ENCODE measurements around the gene UNC5C. TPM values are rescaled to one million over a fixed set of nuclear protein-coding genes. Genes with fewer than 3 reads are reported as not detected.
"Not testable (repeated sequence)": the region's sequence is repeated elsewhere in the genome, so short reads cannot be mapped to it uniquely, and the experiment has no call there.

Gene UNC5C
- total RNA-seq, 1 donor from 2014 or later = 14.3 TPM

DNA sequence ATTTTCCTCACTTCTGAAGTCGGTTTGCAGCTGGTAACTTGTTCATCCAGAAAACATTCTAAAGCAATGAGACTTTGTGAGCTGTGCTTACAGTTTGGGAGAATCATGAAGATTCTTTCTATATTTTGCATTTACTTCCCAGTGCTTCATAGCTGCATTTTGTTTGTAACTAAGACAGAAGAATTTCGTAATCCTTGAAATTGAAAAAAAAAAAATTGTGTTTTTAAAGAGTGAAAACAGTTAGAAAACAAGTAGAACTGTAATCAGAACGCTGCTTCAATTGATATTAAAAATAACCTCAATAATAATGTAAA lies 392.4 kb downstream of the UNC5C start:
- no peak for DNase-seq (ENCODE audit: low spot score in 2 of 2)

DNA sequence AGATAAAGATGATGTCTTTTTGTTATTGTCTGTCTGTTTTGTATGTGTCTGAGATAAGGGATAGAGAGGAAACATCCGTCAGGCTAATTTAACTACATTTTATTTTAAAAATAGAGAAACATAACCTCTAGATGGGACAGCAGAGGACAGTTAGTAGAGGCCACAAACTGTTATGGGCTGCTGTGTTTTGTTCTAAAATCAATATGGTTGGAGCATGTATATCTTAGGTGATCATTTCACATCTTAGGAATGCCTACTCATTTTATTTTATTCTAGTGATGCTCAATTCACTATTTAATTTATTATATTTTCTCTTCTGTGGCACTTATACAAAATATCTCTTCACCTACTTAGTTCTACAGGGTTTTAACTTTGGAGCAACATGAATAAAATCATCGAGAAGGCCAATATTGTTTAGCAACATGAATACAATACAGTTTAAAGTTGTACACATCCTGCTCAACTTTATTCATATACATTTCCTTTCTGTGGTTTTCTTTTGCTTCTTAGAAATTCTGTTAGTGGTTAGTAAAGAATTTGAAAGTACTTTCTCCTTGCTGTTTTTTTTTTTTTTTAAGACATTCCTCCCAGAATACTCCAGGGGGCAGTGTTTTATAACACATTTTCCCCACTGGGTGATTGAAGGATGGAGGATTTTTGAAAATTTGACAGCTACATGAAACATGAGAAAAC lies 392.9 kb downstream of the UNC5C start:
- DNase-seq (ENCODE audit: low spot score in 2 of 2) (no peak), FAIRE-seq (peak; percentile 92)

More for the DNA sequence above, 392.4 kb downstream of the UNC5C start:
- FAIRE-seq = no peak

DNA sequence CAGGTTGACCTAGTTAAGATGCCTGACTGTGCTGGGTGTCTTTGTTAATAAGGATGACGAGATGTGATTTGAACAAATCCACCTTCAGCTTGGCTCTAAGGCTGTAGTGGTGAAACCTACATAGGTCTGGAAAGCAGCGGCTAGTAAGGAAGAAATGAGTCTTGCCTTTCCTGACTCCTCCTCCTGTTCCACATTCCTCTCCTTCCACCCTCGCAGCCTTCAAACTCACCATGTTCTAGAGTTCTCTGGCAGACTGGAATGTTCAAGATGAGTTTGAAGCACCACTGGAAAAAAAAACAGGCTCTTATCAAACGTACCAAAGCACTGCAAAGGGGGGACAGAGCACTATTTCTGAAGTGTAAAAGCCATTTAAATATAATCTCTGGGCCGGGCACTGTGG lies 395.6 kb downstream of the UNC5C start:
- FAIRE-seq (no peak), DNase-seq (ENCODE audit: low spot score in 2 of 2) (no peak)

DNA sequence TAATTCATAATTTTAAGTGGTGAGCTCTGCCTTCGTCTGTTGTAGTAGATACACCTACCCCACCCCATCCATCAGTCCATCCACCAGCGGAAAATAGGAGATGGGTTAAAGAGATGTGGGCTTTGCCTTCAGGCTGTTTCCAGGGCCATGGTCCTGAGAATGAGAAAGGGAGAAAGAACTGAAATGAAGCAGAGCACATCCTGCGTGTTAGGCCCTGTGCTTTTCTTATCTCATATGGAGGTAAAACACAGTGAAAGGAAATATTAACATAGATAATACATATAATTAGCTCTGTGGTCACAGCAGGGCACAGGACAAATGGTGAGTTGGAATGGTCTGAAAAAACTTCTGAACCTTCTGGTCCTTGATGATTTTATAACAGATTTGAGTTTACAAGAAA lies 397.5 kb downstream of the UNC5C start:
- no peak for FAIRE-seq

DNA sequence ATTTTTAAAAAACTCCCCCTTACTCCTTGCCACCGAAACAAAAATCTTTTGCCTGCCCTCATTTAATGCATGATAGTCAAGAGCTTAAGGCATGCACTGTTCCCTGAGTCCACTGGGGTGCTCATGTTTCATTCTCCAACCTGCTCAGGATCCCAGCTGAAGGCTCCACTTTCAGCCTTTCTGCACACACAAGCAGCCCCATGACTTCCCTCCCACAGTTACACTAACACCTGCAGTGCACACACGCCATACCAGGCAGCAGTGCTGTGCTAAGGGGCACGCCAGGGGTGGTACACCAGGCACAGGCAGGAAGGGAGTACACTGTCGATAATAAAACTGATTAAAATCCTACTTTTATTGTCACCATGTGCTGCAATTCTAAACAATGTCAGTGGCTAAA lies 405.8 kb downstream of the UNC5C start:
- no peak for DNase-seq (ENCODE audit: low spot score in 2 of 2)
- no peak for FAIRE-seq

More for the DNA sequence above, 397.5 kb downstream of the UNC5C start:
- no peak for DNase-seq (ENCODE audit: low spot score in 2 of 2)

DNA sequence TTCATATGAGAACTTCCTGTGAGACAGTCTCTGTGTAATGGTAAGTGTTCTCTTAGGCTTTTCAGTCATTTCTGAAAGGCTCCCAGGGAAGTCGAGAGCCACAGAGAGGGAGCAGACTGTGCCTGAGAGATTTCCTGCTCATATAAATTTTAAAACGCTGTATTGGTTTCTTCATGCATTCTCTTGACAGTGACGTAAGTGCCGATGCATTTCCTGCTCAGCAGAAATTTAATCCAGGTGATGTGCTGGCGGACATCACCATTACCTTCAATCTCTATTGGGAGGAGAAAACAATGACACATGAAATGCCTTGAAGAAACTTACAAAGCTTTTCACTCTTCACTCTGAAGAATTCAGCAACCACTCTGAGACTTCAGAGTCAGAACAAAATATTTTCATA lies 407.4 kb downstream of the UNC5C start:
- FAIRE-seq = no peak

DNA sequence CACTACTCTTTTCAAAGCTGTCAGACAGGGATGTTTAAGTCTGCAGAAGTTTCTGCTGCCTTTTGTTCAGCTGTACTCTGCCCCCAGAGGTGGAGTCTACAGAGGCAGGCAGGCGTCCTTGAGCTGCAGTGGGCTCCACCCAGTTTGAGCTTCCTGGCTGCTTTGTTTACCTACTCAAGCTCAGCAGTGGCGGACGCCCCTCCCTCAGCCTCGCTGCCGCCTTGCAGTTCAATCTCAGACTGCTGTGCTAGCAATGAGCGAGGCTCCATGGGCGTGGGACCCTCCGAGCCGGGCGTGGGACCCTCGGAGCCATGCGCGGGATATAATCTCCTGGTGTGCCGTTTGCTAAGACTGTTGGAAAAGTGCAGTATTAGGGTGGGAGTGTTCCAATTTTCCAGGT lies 409.3 kb downstream of the UNC5C start:
- not testable (repeated sequence) for FAIRE-seq

More for the DNA sequence above, 407.4 kb downstream of the UNC5C start:
- DNase-seq (ENCODE audit: low spot score in 2 of 2) = no peak

DNA sequence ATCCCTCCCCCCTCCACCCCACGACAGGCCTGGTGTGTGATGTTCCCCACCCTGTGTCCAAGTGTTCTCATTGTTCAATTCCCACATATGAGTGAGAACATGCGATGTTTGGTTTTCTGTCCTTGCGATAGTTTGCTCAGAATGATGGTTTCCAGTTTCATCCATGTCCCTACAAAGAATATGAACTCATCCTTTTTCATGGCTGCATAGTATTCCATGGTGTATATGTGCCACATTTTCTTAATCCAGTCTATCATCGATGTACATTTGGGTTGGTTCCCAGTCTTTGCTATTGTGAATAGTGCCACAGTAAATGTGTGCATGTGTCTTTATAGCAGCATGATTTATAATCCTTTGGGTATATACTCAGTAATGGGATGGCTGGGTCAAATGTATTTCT lies 414.8 kb downstream of the UNC5C start:
- FAIRE-seq; DNase-seq (ENCODE audit: low spot score in 2 of 2): not testable (repeated sequence)

More for the DNA sequence above, 409.3 kb downstream of the UNC5C start:
- not testable (repeated sequence) for DNase-seq (ENCODE audit: low spot score in 2 of 2)

DNA sequence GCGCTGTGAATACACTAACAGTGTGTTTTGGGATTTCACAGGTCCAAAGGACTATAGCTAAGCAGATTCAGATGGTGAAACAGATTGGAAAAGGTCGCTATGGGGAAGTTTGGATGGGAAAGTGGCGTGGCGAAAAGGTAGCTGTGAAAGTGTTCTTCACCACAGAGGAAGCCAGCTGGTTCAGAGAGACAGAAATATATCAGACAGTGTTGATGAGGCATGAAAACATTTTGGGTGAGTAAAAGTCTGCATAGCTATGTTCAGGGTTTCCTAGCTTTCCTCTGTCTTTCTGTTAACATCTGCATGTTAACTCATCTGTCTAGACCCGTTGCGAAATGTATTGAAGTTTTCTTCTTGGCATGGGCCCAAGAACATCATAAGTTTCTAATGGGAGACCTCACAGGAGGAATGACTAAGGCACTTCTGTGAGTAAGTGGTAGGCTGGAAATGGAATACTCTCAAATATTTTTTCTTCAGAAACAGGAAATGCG lies 418.9 kb downstream of the UNC5C start:
- FAIRE-seq = no peak
- DNase-seq (ENCODE audit: low spot score in 2 of 2) = peak in 1 of 2 donors; percentile 10

DNA sequence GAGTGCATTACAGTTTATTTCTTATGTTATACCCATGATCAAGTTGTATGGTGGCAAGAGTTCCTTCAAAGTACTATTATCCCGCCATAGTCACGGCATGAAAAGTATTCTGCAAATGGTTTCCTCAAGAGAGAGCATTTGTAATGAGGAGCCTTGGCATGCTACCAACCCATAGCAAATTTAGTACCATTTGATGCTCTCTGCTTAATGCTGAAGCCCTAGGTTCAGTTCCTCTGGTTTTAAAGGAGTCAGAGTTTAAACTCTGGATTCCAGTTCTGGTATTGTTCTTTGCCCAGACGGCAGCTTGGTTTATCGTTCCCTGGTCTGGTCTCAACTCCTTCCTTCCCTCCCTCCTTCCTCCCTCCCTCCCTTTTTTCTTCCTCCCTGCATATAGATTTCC lies 419.7 kb downstream of the UNC5C start:
- no peak for DNase-seq (ENCODE audit: low spot score in 2 of 2)
- FAIRE-seq = no peak

DNA sequence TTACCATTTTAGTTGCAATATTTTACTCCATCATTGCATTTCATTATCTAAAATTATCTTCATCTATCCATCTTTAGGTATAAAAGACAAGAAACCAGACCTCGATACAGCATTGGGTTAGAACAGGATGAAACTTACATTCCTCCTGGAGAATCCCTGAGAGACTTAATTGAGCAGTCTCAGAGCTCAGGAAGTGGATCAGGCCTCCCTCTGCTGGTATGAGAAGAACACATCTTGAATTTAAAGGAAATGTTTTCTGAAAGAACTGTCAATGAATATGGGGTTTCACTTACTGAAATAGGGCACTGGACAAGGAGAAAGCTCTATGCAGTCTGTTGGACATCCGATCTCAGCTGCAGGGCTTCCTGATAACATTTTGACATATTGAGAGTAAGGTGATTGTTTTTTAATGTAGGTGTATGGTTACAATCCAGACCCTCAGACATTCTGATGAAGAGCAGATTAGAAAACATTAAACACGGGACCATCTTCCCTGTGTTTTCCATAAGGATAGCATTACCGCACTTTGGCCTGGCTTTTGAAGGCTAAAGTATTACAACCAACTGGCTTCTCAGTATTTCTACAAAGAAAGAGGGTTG lies 423.8 kb downstream of the UNC5C start:
- FAIRE-seq (no peak), DNase-seq (ENCODE audit: low spot score in 2 of 2) (peak in 1 of 2 donors; percentile 21)

DNA sequence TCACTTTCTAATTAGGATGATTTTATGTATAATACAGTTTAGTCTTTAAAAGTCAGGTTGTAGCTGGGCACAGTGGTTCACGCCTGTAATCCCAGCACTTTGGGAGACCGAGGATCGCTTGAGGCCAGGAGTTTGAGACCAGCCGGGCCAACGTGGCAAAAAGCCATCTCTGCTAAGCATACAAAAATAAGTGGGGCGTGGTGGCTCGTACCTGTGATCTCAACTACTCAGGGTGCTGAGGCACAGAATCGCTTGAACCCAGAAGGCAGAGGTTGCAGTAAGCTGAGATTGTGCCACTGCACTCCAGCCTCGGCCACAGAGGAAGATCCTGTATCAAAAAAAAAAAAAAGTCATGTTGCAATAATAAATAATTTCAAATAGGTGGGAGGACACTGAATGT lies 426.8 kb downstream of the UNC5C start:
- no peak for FAIRE-seq
- no peak for DNase-seq (ENCODE audit: low spot score in 2 of 2)

DNA sequence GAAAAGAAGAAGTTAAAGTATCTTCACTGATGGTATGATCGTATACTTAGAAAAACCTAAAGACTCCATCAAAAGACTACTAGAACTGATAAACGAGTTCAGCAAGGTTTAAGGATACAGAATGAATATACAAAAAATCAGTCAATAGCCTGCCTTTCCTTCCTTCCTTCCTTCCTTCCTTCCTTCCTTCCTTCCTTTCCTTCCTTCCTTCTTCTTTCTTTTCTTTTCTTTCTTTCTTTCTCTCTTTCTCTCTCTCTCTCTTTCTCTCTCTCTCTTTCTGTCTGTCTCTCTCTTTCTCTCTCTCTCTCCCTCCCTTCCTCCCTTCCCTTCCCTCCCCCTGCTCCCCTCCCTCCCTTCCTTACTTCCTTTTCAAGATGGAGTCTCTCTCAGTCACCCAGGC lies 428.3 kb downstream of the UNC5C start:
- DNase-seq (ENCODE audit: low spot score in 2 of 2) = no peak
- no peak for FAIRE-seq

DNA sequence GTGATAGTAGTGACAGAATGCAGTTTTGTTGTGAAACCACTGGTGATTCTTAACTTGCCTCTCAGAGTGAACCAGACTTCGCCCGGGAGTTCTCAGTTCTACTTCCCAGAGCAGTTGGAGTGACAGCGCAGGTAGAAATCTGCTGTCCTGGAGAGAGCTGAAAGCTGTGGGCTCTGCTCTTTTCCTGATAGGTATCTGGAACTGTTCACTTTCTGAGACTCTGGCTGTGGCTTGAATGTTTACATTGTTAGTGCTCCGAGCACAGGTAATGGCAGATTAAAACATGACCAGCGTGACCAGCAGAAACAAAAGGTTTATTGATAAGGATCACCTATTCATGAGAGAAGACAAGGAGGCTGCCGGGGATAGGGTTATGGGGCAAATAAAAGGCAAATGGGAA lies 430.3 kb downstream of the UNC5C start:
- FAIRE-seq (no peak), DNase-seq (ENCODE audit: low spot score in 2 of 2) (no peak)

DNA sequence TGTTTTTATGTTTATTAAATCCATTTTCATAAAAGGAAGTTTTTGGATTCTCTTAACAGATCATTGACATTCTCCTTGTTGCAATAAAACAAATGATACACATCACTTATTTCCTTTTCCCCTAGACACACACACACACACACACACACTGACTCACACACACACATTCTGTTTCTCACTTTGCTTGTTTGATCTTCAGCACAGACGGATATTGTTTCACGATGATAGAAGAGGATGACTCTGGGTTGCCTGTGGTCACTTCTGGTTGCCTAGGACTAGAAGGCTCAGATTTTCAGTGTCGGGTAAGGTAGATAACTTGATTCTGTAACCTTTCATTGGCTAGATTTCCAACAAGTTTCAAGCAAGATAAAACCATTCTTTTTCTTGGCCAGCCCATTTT lies 434.3 kb downstream of the UNC5C start:
- FAIRE-seq (no peak), DNase-seq (ENCODE audit: low spot score in 2 of 2) (no peak)
